GM12873 (cell line): ENCODE measurements around the gene CCNY.

Experiments used
- TF ChIP-seq, protein P1 (sequence below): IDR thresholded peaks from 2 replicates; pipeline ENCODE4 v1.5.1; 2012; ENCODE audit warnings: low read depth, mild to moderate bottlenecking, moderate library complexity, low read length, control low read depth; ENCODE audit not compliant: insufficient read depth; ENCODE audit errors: missing control alignments

Gene CCNY

DNA sequence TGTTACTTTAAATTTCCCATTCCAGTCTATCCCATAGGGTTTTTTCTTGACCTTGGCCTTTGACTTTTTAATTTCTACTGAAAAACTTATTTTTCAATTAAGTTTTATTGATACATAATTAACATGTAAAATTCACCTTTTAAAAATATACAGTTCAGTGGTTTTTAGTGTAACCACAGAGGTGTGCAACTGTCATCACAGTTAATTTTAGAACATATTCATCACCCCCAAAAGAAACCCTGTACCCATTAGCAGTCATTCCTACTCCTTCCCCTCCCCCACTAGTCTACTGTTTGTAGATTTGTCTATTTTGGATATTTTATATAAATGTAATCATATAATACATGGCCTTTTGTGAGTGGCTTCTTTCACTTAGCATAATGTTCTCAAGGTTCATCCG, 172.3 kb downstream of the CCNY start:
- TF ChIP-seq, protein P1, sequence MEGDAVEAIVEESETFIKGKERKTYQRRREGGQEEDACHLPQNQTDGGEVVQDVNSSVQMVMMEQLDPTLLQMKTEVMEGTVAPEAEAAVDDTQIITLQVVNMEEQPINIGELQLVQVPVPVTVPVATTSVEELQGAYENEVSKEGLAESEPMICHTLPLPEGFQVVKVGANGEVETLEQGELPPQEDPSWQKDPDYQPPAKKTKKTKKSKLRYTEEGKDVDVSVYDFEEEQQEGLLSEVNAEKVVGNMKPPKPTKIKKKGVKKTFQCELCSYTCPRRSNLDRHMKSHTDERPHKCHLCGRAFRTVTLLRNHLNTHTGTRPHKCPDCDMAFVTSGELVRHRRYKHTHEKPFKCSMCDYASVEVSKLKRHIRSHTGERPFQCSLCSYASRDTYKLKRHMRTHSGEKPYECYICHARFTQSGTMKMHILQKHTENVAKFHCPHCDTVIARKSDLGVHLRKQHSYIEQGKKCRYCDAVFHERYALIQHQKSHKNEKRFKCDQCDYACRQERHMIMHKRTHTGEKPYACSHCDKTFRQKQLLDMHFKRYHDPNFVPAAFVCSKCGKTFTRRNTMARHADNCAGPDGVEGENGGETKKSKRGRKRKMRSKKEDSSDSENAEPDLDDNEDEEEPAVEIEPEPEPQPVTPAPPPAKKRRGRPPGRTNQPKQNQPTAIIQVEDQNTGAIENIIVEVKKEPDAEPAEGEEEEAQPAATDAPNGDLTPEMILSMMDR, result no peak

DNA sequence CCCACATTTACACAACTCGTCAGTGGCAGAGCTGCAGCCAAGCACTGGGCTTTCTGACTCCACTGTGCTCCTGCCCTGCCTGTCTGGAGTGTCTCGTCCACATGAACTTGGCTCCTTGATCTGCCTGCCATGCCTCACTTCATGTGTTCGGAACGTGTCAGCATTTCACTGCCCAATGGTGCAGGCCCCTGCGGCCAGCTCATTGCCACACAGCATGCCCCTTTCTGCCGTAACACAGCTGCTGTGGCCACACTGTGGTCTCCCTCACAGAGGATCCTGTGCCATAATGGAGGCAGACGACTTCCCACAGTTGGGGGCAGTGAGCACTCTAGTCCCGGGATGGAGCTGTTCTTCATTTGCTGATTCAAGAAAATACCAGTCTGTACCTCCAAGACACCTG, 174.6 kb downstream of the CCNY start:
- TF ChIP-seq, protein P1, result no peak

DNA sequence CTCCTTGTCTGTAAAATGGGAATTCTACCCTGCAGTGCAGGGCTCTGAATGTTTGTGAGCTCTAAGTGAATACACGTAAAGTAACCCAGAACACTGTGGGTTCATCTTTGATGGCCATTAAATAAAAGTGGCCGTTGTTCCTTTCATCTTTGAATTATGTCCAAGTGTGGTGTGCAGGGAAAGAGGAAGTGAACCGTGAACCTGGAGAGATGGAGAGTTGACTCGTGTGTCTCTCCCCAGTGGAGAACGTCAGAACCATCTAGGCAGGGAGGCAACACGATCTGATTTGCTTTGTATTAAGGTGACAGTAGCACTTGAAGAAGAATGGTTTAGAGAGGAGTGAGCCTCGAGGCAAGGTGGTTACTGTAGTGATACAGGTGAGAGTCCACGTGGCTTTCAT, 175.3 kb downstream of the CCNY start:
- TF ChIP-seq, protein P1, result no peak

DNA sequence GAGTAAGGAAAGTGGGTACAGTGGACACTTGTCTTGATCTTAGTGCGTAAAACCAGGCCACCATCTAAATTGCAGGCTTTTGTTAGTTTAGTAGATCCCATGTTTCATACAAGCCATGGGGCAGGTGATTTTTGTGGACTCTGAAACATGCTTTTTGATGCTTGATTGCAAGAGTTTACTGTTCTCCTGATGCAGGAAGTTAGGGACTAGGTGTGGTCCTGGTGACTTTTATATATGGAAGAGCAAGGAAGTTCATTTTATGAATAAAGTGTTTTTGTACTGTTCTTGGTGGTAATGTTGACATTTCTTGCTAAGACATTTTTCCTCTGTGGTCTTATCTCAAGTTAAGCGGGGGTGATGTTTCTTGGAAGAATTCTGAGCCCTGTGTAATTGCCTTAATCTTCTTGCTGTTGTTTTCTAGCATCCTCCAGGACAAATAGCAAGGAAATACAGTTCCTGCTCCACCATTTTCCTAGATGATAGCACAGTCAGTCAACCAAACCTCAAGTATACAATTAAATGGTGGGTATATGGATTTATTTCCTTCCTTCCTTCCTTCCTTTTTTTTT, 179.9 kb downstream of the CCNY start:
- TF ChIP-seq, protein P1, result no peak

DNA sequence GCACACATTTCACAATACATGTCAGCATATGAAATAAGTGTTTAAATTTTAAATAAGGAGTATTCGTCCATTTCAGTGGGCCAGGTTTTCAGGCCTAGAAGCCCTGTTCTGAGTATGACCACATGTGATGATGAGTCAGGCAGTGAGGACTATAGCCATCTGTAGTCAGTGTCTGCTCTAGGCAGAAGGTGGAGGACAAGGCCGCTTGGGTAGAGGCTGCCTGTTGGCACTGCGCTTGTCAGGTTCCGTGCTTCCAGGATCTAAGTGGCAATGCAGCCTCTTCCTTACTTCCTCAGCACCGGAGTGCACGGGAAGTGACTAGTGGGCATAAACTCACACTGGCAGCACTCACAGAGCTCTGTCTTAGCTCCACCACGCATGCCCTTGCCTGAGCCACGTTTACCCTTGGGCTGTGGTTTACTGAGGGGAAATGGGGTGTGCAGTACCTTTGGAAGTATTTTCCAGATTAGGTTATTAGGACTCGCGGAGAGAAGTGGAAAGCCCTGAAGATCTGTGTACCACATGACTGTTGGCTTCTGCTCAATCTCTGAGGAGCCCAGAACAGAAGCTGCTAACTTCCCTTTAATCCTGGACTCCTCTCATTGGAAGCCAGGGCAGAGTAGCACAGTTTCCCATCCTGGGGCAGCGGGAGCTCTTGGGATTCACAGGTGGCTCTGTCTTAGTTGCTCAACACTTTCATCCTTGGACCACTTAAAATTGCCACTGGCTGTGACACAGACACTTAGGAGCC, 181.3 kb downstream of the CCNY start:
- TF ChIP-seq, protein P1, result no peak

DNA sequence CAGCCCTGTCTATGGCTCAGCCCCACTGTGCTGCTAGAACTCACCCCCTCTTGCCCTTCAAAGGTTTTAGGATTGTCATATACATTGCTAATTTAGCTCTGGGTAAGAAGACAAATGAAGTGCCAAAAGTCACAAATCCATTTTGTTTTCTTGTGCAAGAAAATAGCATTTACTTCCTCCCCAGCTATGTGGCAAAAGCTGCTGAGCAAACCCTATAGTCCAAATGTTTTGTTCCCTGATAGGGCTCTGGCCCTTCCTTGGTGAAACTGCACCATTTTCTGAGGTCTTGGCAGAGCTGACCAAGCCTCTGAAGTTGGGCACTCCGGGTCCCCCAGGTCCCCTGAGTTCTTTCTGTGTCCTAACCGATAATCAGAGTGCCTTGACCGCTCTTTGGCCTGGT, 184.7 kb downstream of the CCNY start:
- TF ChIP-seq, protein P1, result no peak

DNA sequence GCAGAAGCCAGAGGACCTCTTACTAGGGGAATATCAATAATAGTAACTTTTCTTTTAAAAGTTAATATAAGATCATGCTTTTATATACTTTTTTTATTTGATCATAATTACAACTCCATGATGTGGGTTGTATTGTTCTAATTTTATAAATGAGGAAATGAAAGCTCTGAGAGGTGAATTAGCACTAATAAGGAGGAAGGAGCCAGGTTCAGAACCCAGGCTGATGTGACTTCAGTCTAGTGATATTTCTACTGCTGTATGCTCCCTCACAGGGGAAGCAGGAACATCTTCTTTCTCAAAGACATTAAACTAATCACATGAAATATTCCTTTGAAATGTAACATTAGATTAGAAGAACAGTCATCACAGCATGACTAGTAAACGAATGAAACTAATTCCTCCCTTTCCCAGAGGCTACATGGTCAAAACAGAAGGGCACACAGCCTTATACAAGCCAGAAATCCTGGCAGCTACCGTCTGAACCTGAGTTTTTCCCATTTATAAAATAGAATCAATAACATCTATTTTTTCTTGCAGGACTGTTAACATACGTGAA, 187.4 kb downstream of the CCNY start:
- TF ChIP-seq, protein P1, result no peak
